Liver (tissue), 9 donors: ENCODE data around the gene IQSEC1. TPM values are rescaled to one million over a fixed set of nuclear protein-coding genes. Genes with fewer than 3 reads are reported as not detected.

Source experiments
- DNase-seq: peaks from one replicate; pipeline ENCODE4 v3.0.0-alpha.2; 2017; ENCODE audit warnings: low spot score
- H3K27ac ChIP-seq, 2 donors: one replicate each; pipeline ENCODE4 v1.7.0; 2013; ENCODE audit warnings: inconsistent platforms in 2 of 2, low read length in 2 of 2, control low read depth in 1 of 2, low read depth in 1 of 2, mild to moderate bottlenecking in 1 of 2
- H3K27me3 ChIP-seq, 4 donors: one replicate each; pipeline versions ENCODE4 v1.6.1 to v1.7.0; 2013; ENCODE audit warnings: low read length in 3 of 4, inconsistent platforms in 1 of 4, mild to moderate bottlenecking in 1 of 4, moderate library complexity in 1 of 4; ENCODE audit not compliant: control insufficient read depth in 4 of 4, insufficient read depth in 4 of 4
- H3K36me3 ChIP-seq, 4 donors: one replicate each; pipeline versions ENCODE4 v1.6.1 to v1.7.0; 2013; ENCODE audit warnings: low read length in 3 of 4, mild to moderate bottlenecking in 3 of 4, low read depth in 1 of 4, moderate library complexity in 1 of 4; ENCODE audit not compliant: control insufficient read depth in 4 of 4, insufficient read depth in 3 of 4
- H3K4me1 ChIP-seq, 4 donors: one replicate each; pipeline versions ENCODE4 v1.6.1 to v1.7.0; 2013; ENCODE audit warnings: low read length in 3 of 4, mild to moderate bottlenecking in 3 of 4, moderate library complexity in 1 of 4; ENCODE audit not compliant: control insufficient read depth in 4 of 4, insufficient read depth in 4 of 4
- H3K4me3 ChIP-seq, 3 donors: one replicate each; pipeline versions ENCODE4 v1.6.1 to v1.7.0; 2013; ENCODE audit warnings: low read length in 3 of 3, control low read depth in 1 of 3, low read depth in 1 of 3, mild to moderate bottlenecking in 1 of 3
- H3K9ac ChIP-seq, 2 donors: one replicate each; pipeline ENCODE4 v1.7.0; 2013; ENCODE audit warnings: low read length in 2 of 2, mild to moderate bottlenecking in 2 of 2, moderate library complexity in 2 of 2, control low read depth in 1 of 2, low read depth in 1 of 2
- H3K9me3 ChIP-seq, 4 donors: one replicate each; pipeline versions ENCODE4 v1.6.1 to v1.7.0; 2013; ENCODE audit warnings: low read length in 3 of 4; ENCODE audit not compliant: control insufficient read depth in 4 of 4
- FOXA1 ChIP-seq: IDR thresholded peaks from 2 replicates; pipeline ENCODE4 v1.6.1; 2016; ENCODE audit warnings: antibody characterized with exemption
- FOXA2 ChIP-seq: IDR thresholded peaks from 2 replicates; pipeline ENCODE4 v1.6.1; 2016; ENCODE audit warnings: antibody characterized with exemption
- GABPA ChIP-seq, 2 donors: IDR thresholded peaks in 1 of 2; conservative IDR thresholded peaks in 1 of 2; 2 replicates each; pipeline ENCODE4 v1.6.1; 2016; ENCODE audit warnings: antibody characterized with exemption in 2 of 2, mild to moderate bottlenecking in 1 of 2, moderate library complexity in 1 of 2
- HNF4A ChIP-seq, 2 donors: conservative IDR thresholded peaks; 2 replicates each; pipeline ENCODE4 v1.6.1; 2016; ENCODE audit warnings: antibody characterized with exemption in 2 of 2, mild to moderate bottlenecking in 2 of 2
- HNF4G ChIP-seq: IDR thresholded peaks from 2 replicates; pipeline ENCODE4 v1.6.1; 2016; ENCODE audit warnings: antibody characterized with exemption
- JUND ChIP-seq, 2 donors: IDR thresholded peaks; 2 replicates each; pipeline ENCODE4 v1.6.1; 2016; ENCODE audit warnings: antibody characterized with exemption in 2 of 2
- NR2F2 ChIP-seq: IDR thresholded peaks from 2 replicates; pipeline ENCODE4 v1.6.1; 2016; ENCODE audit warnings: antibody characterized with exemption
- RAD21 ChIP-seq, 2 donors: IDR thresholded peaks; 2 replicates each; pipeline ENCODE4 v1.6.1; 2016; ENCODE audit warnings: antibody characterized with exemption in 2 of 2, mild to moderate bottlenecking in 2 of 2
- RXRA ChIP-seq, 2 donors: IDR thresholded peaks; 2 replicates each; pipeline ENCODE4 v1.6.1; 2017 to 2018; ENCODE audit warnings: antibody characterized with exemption in 2 of 2, mild to moderate bottlenecking in 1 of 2
- SP1 ChIP-seq: IDR thresholded peaks from 2 replicates; pipeline ENCODE4 v1.6.1; 2018; ENCODE audit warnings: antibody characterized with exemption, mild to moderate bottlenecking
- TAF1 ChIP-seq: conservative IDR thresholded peaks from 2 replicates; pipeline ENCODE4 v1.6.1; 2016; ENCODE audit warnings: antibody characterized with exemption, mild to moderate bottlenecking
- YY1 ChIP-seq: IDR thresholded peaks from 2 replicates; pipeline ENCODE4 v1.6.1; 2016; ENCODE audit warnings: antibody characterized with exemption, mild to moderate bottlenecking
- WGBS: extraction: QIAGEN DNeasy Blood & Tissue Kit; methylation state at CpG from one replicate; pipeline ENCODE4 v1.1.7; 2013; 5-methylcytosine and 5-hydroxymethylcytosine counted together
- polyA plus RNA-seq, 2 donors: library from polyadenylated mRNA; stranded (reverse) in 1 of 2; unstranded in 1 of 2; fragments of 200-250 nt in 1 of 2; fragments of >200 nt in 1 of 2; fragmentation: Nextera tagmentation in 1 of 2; extraction: Ambion mirVana in 1 of 2; gene quantifications; one replicate each; pipeline versions ENCODE4 v1.2.1 to v1.2.3, GENCODE V29; 2013 to 2015
- total RNA-seq, 2 donors: library from RNA; depleted of rRNA; stranded (reverse); fragments of >200 nt; gene quantifications; one replicate each; pipeline ENCODE4 v1.2.3, GENCODE V29; 2014
- TF ChIP-seq, protein P1 (sequence below): IDR thresholded peaks from 2 replicates; pipeline ENCODE4 v1.6.1; 2016; ENCODE audit warnings: antibody characterized with exemption
- TF ChIP-seq, protein P2 (sequence below): IDR thresholded peaks from 2 replicates; pipeline ENCODE4 v1.6.1; 2016; ENCODE audit warnings: antibody characterized with exemption, mild to moderate bottlenecking
- TF ChIP-seq, protein P3 (sequence below): IDR thresholded peaks from 2 replicates; pipeline ENCODE4 v1.6.1; 2016; ENCODE audit warnings: antibody characterized with exemption
- TF ChIP-seq, protein P4 (sequence below): IDR thresholded peaks from 2 replicates; pipeline ENCODE4 v1.6.1; 2016; ENCODE audit warnings: antibody characterized with exemption
- donor health status: healthy.
- donor health status: healthy.
- donor health status: healthy.
- donor health status: healthy.
- donor health status: healthy.

Gene IQSEC1
- total and polyA plus RNA-seq, 4 donors, result 12.7 to 56.0 (median 36.2) TPM

DNA sequence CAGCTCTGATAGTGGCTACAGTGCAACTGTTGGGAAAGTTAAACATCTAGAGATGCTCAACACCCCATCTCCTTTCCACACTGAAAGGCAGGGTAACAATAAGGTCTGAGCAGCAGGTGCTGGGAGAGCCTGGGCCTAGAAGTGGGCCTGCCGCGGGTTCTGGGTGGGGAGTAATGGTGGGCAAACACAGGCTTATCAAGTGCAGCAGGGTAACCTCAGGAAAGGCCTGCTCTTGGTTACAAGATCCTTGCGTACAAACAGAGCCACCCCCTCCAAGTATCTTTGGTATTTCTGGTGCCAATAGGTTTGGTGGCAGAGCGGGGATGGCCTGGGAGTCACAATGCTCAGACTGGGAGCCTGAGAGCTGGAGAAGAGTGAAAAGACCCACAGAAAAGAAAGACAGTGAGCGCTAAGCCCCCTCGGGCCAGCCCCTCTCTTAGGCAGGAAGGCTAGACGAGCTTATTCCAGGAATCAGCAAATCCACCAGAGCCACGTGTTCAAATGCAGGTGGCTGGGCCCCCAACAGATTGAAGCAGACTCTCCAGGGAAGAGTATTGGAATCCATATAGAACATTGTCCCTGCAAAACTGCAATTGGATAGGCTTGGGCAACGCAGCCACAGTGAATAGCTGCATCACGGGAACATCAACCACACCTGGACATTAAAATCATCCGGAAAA, 2.7 kb downstream of the IQSEC1 start:
- TF ChIP-seq RXRA (IDR thresholded peaks at IDR 0.05) (no peak), SP1 (no peak), TAF1 (no peak), RAD21 (IDR thresholded peaks at IDR 0.05) (no peak), JUND (IDR thresholded peaks at IDR 0.05) (no peak), HNF4G (no peak), GABPA (IDR thresholded peaks at IDR 0.05 in 1 of 2, conservative IDR thresholded peaks at IDR 0.05 in 1 of 2) (no peak), NR2F2 (no peak), FOXA1 (no peak), HNF4A (conservative IDR thresholded peaks at IDR 0.05) (no peak), YY1 (no peak), FOXA2 (no peak)
- TF ChIP-seq, protein P1, sequence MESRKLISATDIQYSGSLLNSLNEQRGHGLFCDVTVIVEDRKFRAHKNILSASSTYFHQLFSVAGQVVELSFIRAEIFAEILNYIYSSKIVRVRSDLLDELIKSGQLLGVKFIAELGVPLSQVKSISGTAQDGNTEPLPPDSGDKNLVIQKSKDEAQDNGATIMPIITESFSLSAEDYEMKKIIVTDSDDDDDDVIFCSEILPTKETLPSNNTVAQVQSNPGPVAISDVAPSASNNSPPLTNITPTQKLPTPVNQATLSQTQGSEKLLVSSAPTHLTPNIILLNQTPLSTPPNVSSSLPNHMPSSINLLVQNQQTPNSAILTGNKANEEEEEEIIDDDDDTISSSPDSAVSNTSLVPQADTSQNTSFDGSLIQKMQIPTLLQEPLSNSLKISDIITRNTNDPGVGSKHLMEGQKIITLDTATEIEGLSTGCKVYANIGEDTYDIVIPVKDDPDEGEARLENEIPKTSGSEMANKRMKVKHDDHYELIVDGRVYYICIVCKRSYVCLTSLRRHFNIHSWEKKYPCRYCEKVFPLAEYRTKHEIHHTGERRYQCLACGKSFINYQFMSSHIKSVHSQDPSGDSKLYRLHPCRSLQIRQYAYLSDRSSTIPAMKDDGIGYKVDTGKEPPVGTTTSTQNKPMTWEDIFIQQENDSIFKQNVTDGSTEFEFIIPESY, result no peak
- TF ChIP-seq, protein P2, sequence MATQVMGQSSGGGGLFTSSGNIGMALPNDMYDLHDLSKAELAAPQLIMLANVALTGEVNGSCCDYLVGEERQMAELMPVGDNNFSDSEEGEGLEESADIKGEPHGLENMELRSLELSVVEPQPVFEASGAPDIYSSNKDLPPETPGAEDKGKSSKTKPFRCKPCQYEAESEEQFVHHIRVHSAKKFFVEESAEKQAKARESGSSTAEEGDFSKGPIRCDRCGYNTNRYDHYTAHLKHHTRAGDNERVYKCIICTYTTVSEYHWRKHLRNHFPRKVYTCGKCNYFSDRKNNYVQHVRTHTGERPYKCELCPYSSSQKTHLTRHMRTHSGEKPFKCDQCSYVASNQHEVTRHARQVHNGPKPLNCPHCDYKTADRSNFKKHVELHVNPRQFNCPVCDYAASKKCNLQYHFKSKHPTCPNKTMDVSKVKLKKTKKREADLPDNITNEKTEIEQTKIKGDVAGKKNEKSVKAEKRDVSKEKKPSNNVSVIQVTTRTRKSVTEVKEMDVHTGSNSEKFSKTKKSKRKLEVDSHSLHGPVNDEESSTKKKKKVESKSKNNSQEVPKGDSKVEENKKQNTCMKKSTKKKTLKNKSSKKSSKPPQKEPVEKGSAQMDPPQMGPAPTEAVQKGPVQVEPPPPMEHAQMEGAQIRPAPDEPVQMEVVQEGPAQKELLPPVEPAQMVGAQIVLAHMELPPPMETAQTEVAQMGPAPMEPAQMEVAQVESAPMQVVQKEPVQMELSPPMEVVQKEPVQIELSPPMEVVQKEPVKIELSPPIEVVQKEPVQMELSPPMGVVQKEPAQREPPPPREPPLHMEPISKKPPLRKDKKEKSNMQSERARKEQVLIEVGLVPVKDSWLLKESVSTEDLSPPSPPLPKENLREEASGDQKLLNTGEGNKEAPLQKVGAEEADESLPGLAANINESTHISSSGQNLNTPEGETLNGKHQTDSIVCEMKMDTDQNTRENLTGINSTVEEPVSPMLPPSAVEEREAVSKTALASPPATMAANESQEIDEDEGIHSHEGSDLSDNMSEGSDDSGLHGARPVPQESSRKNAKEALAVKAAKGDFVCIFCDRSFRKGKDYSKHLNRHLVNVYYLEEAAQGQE, result no peak
- TF ChIP-seq, protein P3, sequence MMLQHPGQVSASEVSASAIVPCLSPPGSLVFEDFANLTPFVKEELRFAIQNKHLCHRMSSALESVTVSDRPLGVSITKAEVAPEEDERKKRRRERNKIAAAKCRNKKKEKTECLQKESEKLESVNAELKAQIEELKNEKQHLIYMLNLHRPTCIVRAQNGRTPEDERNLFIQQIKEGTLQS, result no peak
- Histone ChIP-seq H3K9me3 (no peaks in the 10 kb centered on the region), H3K9ac (no peak overlapping the region), H3K4me1 (no peaks in the 10 kb centered on the region), H3K4me3 (no peak overlapping the region), H3K27ac (no peak overlapping the region), H3K27me3 (no peaks in the 10 kb centered on the region), H3K36me3 (no peaks in the 10 kb centered on the region)
- WGBS, result 82% methylated on average over 11 of the region's 11 CpGs
- no peak for DNase-seq

DNA sequence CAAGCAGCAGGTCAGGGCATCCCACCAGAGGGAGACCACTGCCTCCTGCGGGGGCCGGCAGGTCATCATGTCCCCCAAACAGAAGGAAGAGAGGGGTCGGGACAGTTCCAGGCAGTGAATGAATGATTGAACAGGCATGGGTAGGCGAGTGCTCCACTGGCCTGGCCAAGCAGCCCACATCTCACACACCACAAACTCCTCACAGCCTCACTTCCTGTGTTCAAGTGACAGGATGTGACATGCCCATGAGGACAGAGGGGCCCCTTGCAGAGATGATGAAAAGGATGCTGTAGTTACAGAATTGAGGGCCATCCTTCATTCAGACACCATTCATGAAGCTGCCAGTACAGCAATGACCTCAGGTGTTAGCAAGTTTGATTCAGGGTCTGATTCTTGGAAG, 3.7 kb downstream of the IQSEC1 start:
- 92% methylated on average over 4 of the region's 4 CpGs for WGBS
- Histone ChIP-seq H3K4me1 (no peaks in the 10 kb centered on the region), H3K27me3 (no peaks in the 10 kb centered on the region), H3K27ac (no peak overlapping the region), H3K9me3 (no peaks in the 10 kb centered on the region), H3K9ac (no peak overlapping the region), H3K36me3 (no peaks in the 10 kb centered on the region), H3K4me3 (no peak overlapping the region)
- DNase-seq, result no peak
- TF ChIP-seq, protein P4, sequence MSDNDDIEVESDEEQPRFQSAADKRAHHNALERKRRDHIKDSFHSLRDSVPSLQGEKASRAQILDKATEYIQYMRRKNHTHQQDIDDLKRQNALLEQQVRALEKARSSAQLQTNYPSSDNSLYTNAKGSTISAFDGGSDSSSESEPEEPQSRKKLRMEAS, result no peak
- TF ChIP-seq FOXA1, result no peak
- TF ChIP-seq, protein P2, result no peak
